SK-N-SH treated with all-trans-retinoic acid at 6 μM for 48 hours (cell line): Measurements from ENCODE around the gene TBCE.

Source experiments
- ATAC-seq: fragments of 200-7000 bp; cut with Tn5 transposase; 3 replicates; pipeline ENCODE4 v1.9.1; 2020; ENCODE audit warnings: mild to moderate bottlenecking, moderate library complexity
- ARNTL ChIP-seq: fragments of 450-650 bp; formaldehyde crosslinking; IDR thresholded peaks from 2 replicates; pipeline ENCODE4 v1.5.0; 2020; ENCODE audit warnings: low read depth, mild to moderate bottlenecking, moderate library complexity, borderline replicate concordance
- BACH2 ChIP-seq: fragments of 250-450 bp; sonication (Bioruptor Pico); IDR thresholded peaks from 2 replicates; pipeline ENCODE4 v1.9.0; 2021; ENCODE audit warnings: mild to moderate bottlenecking, borderline replicate concordance
- CSDC2 ChIP-seq: fragments of 250-450 bp; sonication (Bioruptor Pico); IDR thresholded peaks from 2 replicates; pipeline ENCODE4 v1.5.0; 2020; ENCODE audit warnings: mild to moderate bottlenecking, moderate library complexity
- ESRRG ChIP-seq: fragments of 250-450 bp; sonication (Bioruptor Pico); IDR thresholded peaks from 2 replicates; pipeline ENCODE4 v1.6.1; 2021; ENCODE audit warnings: mild to moderate bottlenecking
- GLIS3 ChIP-seq: fragments of 250-450 bp; sonication (Bioruptor Pico); IDR thresholded peaks from 2 replicates; pipeline ENCODE4 v1.5.0; 2020; ENCODE audit warnings: mild to moderate bottlenecking, moderate library complexity
- ISL1 ChIP-seq: fragments of 250-450 bp; sonication (Bioruptor Pico); IDR thresholded peaks from 2 replicates; pipeline ENCODE4 v2.1.2; 2022; ENCODE audit warnings: mild to moderate bottlenecking, moderate library complexity
- OSR1 ChIP-seq: fragments of 250-450 bp; sonication (Bioruptor Pico); IDR thresholded peaks from 2 replicates; pipeline ENCODE4 v1.8.0; 2022; ENCODE audit warnings: moderate library complexity, mild to moderate bottlenecking, inconsistent platforms
- PPARA ChIP-seq: fragments of 250-450 bp; sonication (Bioruptor Pico); IDR thresholded peaks from 2 replicates; pipeline ENCODE4 v1.5.0; 2020; ENCODE audit warnings: mild to moderate bottlenecking, borderline replicate concordance
- SNAI2 ChIP-seq: fragments of 250-450 bp; sonication (Bioruptor Pico); IDR thresholded peaks from 2 replicates; pipeline ENCODE4 v1.5.0; 2020; ENCODE audit warnings: mild to moderate bottlenecking, moderate library complexity
- TCF4 ChIP-seq: fragments of 250-450 bp; sonication (Bioruptor Pico); IDR thresholded peaks from 2 replicates; pipeline ENCODE4 v1.8.0; 2021; ENCODE audit warnings: mild to moderate bottlenecking, moderate library complexity, borderline replicate concordance
- TOX ChIP-seq: fragments of 250-450 bp; sonication (Bioruptor Pico); IDR thresholded peaks from 2 replicates; pipeline ENCODE4 v1.8.0; 2021; ENCODE audit warnings: mild to moderate bottlenecking, moderate library complexity, borderline replicate concordance
- ZFP3 ChIP-seq: fragments of 250-450 bp; sonication (Bioruptor Pico); IDR thresholded peaks from 2 replicates; pipeline ENCODE4 v1.5.0; 2020; ENCODE audit warnings: mild to moderate bottlenecking, moderate library complexity
- ZFP30 ChIP-seq: fragments of 450-650 bp; formaldehyde crosslinking; IDR thresholded peaks from 2 replicates; pipeline ENCODE4 v1.5.0; 2022; ENCODE audit warnings: mild to moderate bottlenecking, moderate library complexity
- ZNF565 ChIP-seq: fragments of 450-650 bp; formaldehyde crosslinking; conservative IDR thresholded peaks from 2 replicates; pipeline ENCODE4 v1.5.0; 2020; ENCODE audit warnings: low read depth, mild to moderate bottlenecking, moderate library complexity
- ZNF70 ChIP-seq: fragments of 450-650 bp; formaldehyde crosslinking; IDR thresholded peaks from 2 replicates; pipeline ENCODE4 v1.5.0; 2020; ENCODE audit warnings: mild to moderate bottlenecking, moderate library complexity
- ZNF8 ChIP-seq: fragments of 450-650 bp; formaldehyde crosslinking; IDR thresholded peaks from 2 replicates; pipeline ENCODE4 v1.5.0; 2020; ENCODE audit warnings: mild to moderate bottlenecking, moderate library complexity
- TF ChIP-seq, protein P1 (sequence below): fragments of 250-450 bp; sonication (Bioruptor Pico); IDR thresholded peaks from 2 replicates; pipeline ENCODE4 v1.5.0; 2020; ENCODE audit warnings: mild to moderate bottlenecking, moderate library complexity
- TF ChIP-seq, protein P2 (sequence below): fragments of 250-450 bp; sonication (Bioruptor Pico); IDR thresholded peaks from 2 replicates; pipeline ENCODE4 v1.8.0; 2020; ENCODE audit warnings: mild to moderate bottlenecking, moderate library complexity, borderline replicate concordance
- TF ChIP-seq, protein P3 (sequence below): fragments of 250-450 bp; sonication (Bioruptor Pico); IDR thresholded peaks from 2 replicates; pipeline ENCODE4 v1.5.1; 2020; ENCODE audit warnings: low read depth, mild to moderate bottlenecking, moderate library complexity
- TF ChIP-seq, protein P4 (sequence below): fragments of 250-450 bp; sonication (Bioruptor Pico); IDR thresholded peaks from 2 replicates; pipeline ENCODE4 v1.5.1; 2021; ENCODE audit warnings: mild to moderate bottlenecking, moderate library complexity

Gene TBCE

DNA sequence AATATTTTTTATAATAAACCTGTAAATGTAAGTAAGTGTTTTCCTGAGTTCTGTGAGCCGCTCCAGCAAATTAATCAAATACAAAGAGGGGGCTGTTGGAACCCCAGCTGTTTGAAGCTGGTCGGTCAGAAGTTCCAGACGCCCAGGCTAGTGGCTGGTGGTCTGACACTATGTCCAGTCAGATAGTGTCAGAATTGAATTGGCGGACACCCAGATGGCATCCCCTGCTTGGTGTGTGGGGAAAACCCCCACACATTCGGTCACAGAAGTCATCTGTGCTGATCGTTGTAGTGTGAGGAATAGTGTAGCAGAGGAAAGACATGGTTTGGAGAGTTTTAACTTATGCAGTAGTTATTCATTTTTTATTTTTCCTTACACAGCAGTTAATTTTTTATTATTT is 32.4 kb downstream of the TBCE start:
- TF ChIP-seq TOX (CRISPR knock-in tag) (no peak), BACH2 (CRISPR knock-in tag) (no peak), ZNF8 (no peak), GLIS3 (CRISPR knock-in tag) (no peak), ZNF70 (CRISPR knock-in tag) (no peak), CSDC2 (CRISPR knock-in tag) (no peak), ZFP3 (CRISPR knock-in tag) (no peak), PPARA (CRISPR knock-in tag) (no peak), TCF4 (CRISPR knock-in tag) (no peak)
- TF ChIP-seq, protein P1, sequence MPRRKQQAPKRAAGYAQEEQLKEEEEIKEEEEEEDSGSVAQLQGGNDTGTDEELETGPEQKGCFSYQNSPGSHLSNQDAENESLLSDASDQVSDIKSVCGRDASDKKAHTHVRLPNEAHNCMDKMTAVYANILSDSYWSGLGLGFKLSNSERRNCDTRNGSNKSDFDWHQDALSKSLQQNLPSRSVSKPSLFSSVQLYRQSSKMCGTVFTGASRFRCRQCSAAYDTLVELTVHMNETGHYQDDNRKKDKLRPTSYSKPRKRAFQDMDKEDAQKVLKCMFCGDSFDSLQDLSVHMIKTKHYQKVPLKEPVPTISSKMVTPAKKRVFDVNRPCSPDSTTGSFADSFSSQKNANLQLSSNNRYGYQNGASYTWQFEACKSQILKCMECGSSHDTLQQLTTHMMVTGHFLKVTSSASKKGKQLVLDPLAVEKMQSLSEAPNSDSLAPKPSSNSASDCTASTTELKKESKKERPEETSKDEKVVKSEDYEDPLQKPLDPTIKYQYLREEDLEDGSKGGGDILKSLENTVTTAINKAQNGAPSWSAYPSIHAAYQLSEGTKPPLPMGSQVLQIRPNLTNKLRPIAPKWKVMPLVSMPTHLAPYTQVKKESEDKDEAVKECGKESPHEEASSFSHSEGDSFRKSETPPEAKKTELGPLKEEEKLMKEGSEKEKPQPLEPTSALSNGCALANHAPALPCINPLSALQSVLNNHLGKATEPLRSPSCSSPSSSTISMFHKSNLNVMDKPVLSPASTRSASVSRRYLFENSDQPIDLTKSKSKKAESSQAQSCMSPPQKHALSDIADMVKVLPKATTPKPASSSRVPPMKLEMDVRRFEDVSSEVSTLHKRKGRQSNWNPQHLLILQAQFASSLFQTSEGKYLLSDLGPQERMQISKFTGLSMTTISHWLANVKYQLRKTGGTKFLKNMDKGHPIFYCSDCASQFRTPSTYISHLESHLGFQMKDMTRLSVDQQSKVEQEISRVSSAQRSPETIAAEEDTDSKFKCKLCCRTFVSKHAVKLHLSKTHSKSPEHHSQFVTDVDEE (CRISPR knock-in tag): no peak
- TF ChIP-seq, protein P2, sequence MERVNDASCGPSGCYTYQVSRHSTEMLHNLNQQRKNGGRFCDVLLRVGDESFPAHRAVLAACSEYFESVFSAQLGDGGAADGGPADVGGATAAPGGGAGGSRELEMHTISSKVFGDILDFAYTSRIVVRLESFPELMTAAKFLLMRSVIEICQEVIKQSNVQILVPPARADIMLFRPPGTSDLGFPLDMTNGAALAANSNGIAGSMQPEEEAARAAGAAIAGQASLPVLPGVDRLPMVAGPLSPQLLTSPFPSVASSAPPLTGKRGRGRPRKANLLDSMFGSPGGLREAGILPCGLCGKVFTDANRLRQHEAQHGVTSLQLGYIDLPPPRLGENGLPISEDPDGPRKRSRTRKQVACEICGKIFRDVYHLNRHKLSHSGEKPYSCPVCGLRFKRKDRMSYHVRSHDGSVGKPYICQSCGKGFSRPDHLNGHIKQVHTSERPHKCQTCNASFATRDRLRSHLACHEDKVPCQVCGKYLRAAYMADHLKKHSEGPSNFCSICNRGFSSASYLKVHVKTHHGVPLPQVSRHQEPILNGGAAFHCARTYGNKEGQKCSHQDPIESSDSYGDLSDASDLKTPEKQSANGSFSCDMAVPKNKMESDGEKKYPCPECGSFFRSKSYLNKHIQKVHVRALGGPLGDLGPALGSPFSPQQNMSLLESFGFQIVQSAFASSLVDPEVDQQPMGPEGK (CRISPR knock-in tag): no peak
- ATAC-seq: no peak

DNA sequence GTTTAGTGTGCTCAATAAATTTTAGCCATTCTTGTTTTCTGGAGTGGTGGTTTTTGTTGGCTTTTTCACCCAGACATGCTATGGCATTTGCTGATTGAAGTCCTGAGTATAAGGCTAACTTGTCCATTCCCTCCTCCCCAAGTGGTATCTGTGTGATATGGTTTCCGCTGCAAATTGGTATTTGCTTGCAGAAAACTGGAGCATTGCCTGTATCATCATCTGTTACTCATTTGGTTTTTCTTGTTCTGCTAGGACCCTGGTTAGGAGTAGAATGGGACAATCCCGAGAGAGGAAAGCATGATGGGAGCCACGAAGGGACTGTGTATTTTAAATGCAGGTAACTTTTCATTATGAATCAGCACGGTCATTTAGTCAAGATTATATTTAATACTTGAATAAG is 34.0 kb downstream of the TBCE start:
- TF ChIP-seq, protein P3, sequence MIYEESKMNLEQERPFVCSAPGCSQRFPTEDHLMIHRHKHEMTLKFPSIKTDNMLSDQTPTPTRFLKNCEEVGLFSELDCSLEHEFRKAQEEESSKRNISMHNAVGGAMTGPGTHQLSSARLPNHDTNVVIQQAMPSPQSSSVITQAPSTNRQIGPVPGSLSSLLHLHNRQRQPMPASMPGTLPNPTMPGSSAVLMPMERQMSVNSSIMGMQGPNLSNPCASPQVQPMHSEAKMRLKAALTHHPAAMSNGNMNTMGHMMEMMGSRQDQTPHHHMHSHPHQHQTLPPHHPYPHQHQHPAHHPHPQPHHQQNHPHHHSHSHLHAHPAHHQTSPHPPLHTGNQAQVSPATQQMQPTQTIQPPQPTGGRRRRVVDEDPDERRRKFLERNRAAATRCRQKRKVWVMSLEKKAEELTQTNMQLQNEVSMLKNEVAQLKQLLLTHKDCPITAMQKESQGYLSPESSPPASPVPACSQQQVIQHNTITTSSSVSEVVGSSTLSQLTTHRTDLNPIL: no peak
- TF ChIP-seq BACH2 (CRISPR knock-in tag) (0 out of 2 replicates have a peak, but pooled peaks have one; percentile 48), TCF4 (CRISPR knock-in tag) (peak; percentile 29; the same call in 1 of the 2 replicates)
- TF ChIP-seq, protein P4, sequence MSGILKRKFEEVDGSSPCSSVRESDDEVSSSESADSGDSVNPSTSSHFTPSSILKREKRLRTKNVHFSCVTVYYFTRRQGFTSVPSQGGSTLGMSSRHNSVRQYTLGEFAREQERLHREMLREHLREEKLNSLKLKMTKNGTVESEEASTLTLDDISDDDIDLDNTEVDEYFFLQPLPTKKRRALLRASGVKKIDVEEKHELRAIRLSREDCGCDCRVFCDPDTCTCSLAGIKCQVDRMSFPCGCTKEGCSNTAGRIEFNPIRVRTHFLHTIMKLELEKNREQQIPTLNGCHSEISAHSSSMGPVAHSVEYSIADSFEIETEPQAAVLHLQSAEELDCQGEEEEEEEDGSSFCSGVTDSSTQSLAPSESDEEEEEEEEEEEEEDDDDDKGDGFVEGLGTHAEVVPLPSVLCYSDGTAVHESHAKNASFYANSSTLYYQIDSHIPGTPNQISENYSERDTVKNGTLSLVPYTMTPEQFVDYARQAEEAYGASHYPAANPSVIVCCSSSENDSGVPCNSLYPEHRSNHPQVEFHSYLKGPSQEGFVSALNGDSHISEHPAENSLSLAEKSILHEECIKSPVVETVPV: no peak
- TF ChIP-seq, all 23 proteins: peak for 2
- peak; percentile 77 for ATAC-seq

DNA sequence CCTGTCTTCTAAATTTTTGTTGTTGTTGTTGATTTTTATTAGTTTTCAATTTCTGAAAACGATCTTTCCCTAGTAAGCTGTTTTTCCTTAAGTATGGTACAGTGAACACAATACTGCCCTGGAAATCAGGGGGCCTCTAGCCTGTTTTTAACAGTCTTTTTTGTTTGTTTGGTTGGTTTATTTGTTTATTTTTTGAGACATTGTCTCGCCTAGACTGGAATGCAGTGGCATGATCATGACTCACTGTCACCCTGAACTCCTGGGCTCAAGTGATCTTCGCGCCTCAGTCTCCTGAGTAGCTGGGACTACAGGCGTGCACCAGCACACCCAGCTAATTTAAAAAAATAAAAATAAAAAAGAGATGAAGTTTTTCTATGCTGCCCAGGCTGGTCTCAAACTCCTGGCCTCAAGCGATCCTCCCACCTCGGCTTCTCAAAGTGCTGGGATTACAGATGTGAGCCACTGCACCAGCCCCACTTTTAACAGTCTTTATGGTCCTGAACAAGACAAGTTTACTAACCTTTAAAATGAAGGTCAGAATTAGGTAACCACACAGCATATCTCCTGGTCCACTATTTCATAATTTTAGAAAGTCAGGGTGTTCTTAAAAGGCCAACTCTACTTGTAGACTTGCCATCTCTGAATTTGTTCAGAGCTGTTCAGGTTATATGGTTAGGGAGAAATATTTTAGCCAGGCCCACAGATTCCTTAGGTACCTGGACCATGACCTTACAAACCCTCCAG is 35.4 kb downstream of the TBCE start:
- TF ChIP-seq ARNTL (CRISPR knock-in tag) (no peak), ZFP30 (CRISPR knock-in tag) (no peak), OSR1 (CRISPR knock-in tag) (no peak), PPARA (CRISPR knock-in tag) (no peak), TOX (CRISPR knock-in tag) (no peak), ZNF8 (no peak), ESRRG (CRISPR knock-in tag) (no peak), GLIS3 (CRISPR knock-in tag) (no peak), BACH2 (CRISPR knock-in tag) (no peak), TCF4 (CRISPR knock-in tag) (no peak), ISL1 (CRISPR knock-in tag) (no peak), CSDC2 (CRISPR knock-in tag) (no peak), ZFP3 (CRISPR knock-in tag) (no peak), ZNF565 (CRISPR knock-in tag) (no peak), SNAI2 (CRISPR knock-in tag) (no peak)
- TF ChIP-seq, protein P3: no peak
- TF ChIP-seq, protein P4: no peak
- TF ChIP-seq, protein P1 (CRISPR knock-in tag): no peak
- no peak for ATAC-seq
